Measurements from ENCODE around the gene TMEM127.
"Not testable (repeated sequence)": the region's sequence is repeated elsewhere in the genome, so short reads cannot be mapped to it uniquely, and the experiment has no call there.

Gene TMEM127

GRCh38 chr2:96240341-96241038 lies 25.3 kb downstream of the TMEM127 start:
- no peak for DNase-seq (ENCODE audit: low spot score)

DNA sequence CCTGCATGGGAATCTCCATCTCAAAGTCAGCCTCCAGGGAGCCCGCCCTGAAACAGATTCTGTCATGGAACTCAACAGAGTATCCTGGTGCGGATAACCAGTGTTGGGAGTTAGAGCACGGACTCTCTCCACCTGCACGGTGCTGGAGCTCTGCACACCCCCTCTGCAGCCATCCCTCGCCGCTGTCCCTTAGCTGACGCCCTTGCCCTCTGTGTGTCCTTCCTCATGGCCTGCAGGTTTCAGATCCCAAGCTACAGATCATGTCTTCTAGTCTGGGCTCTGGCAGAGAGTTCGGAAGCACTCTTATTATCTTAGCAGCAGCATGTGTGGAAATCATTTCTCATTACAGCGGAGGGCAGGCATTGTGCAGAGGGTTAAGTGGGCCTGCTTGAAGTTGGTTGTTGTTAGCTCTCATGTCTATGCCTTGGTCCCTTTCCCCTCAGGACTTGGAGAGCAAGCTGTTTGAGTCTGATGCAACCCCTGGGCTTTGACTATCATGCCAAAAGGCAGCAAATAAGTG lies 26.0 kb downstream of the TMEM127 start:
- DNase-seq (ENCODE audit: low spot score) = no peak

GRCh38 chr2:96239091-96239490 lies 26.7 kb downstream of the TMEM127 start:
- DNase-seq (ENCODE audit: low spot score) = no peak

- no peak for DNase-seq (ENCODE audit: low spot score)
Observed at GRCh38 chr2:96238266-96238665, 27.5 kb downstream of the TMEM127 start.

- DNase-seq (ENCODE audit: low spot score) = no peak
Observed at GRCh38 chr2:96236882-96237281, 28.9 kb downstream of the TMEM127 start.

GRCh38 chr2:96233880-96234316 lies 31.9 kb downstream of the TMEM127 start:
- no peak for DNase-seq (ENCODE audit: low spot score)

GRCh38 chr2:96233436-96233835 lies 32.4 kb downstream of the TMEM127 start:
- DNase-seq (ENCODE audit: low spot score) = no peak

DNA sequence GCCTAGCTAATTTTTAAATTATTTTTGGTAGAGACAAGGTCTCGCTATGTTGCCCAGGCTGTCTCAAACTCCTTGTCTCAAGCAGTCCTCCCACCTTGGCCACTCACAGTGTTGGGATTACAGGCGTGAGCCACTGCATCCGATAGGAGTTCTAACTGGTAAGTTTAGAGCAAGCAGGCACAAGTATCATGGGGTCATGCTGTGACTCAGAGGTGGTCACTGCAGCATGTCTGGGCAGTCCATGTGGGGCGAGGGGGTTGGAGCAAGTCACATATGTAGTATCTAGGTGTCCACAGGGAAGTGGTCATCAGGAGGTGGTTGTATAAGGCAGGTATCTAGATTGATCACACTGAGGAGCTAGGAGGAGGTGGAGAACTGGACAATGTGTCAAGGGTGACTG lies 34.5 kb downstream of the TMEM127 start:
- no peak for DNase-seq (ENCODE audit: low spot score)

- DNase-seq (ENCODE audit: low spot score) = peak; percentile 7
Observed at GRCh38 chr2:96225016-96225533, 40.7 kb downstream of the TMEM127 start.

- DNase-seq (ENCODE audit: low spot score) = not testable (repeated sequence)
Observed at GRCh38 chr2:96221106-96221505, 44.7 kb downstream of the TMEM127 start.

DNA sequence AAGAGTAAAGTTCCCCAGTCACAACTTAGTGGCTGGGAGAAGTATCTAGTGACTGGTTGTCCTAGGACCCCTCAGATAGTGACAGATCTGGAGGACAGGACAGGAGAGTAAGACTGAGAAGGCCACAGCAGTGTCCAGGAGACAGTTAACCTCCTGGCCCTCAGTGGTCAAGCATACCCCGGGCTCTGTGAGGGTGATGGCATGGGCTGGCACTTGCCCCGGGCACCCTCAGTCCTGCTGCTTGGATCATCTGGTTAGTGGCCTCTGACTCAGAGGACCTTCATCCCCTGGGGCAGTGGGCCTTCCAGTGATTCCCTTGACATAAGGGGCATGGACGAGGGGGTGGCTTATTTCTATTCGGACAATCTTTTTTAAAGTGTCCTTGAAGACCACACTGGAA lies 45.8 kb downstream of the TMEM127 start:
- DNase-seq (ENCODE audit: low spot score) = not testable (repeated sequence)

- DNase-seq (ENCODE audit: low spot score) = no peak
Observed at GRCh38 chr2:96218508-96219131, 47.2 kb downstream of the TMEM127 start.

DNA sequence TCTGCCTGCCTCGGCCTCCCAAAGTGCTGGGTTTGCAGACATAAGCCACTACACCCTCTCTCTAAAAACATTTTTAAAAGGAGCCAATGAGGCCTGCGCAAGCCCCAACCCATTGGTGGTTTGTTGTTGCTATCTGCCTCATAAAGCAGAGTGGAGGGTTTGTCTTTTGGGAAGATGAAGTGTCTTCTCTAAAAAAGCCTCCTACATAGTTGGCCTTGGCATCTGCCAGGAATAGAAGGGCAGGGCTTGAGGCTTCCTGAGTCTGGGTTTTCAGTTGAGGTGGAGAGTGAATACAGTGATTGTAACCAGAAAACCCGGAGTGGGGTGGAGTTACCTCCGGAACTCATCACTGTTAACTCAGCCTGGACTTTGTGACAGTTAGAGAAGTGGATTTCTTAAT lies 51.2 kb downstream of the TMEM127 start:
- DNase-seq (ENCODE audit: low spot score) = no peak

- no peak for DNase-seq (ENCODE audit: low spot score)
Observed at GRCh38 chr2:96213379-96213778, 52.4 kb downstream of the TMEM127 start.

DNA sequence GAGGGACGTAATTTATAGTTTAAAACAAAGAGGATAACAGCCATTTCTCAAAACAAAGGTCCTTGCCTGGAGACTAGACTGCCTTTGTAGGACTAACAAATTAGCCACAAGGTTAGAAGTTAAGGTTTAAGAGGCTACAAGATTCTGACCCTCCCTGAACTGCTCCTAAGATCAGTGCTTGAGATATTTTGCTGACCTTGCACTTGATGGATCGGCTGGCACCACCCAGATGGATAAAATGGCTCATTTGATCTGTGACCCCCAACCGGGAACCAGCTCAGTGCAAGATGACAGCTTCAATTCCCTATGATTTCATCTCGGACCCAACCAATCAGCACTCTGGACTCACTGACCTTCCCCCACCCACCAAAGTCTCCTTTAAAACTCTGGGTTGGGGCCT lies 53.5 kb downstream of the TMEM127 start:
- DNase-seq (ENCODE audit: low spot score) = no peak

GRCh38 chr2:96209729-96210085 lies 56.1 kb downstream of the TMEM127 start:
- DNase-seq (ENCODE audit: low spot score) = no peak

GRCh38 chr2:96209011-96209728 lies 56.6 kb downstream of the TMEM127 start:
- no peak for DNase-seq (ENCODE audit: low spot score)

DNA sequence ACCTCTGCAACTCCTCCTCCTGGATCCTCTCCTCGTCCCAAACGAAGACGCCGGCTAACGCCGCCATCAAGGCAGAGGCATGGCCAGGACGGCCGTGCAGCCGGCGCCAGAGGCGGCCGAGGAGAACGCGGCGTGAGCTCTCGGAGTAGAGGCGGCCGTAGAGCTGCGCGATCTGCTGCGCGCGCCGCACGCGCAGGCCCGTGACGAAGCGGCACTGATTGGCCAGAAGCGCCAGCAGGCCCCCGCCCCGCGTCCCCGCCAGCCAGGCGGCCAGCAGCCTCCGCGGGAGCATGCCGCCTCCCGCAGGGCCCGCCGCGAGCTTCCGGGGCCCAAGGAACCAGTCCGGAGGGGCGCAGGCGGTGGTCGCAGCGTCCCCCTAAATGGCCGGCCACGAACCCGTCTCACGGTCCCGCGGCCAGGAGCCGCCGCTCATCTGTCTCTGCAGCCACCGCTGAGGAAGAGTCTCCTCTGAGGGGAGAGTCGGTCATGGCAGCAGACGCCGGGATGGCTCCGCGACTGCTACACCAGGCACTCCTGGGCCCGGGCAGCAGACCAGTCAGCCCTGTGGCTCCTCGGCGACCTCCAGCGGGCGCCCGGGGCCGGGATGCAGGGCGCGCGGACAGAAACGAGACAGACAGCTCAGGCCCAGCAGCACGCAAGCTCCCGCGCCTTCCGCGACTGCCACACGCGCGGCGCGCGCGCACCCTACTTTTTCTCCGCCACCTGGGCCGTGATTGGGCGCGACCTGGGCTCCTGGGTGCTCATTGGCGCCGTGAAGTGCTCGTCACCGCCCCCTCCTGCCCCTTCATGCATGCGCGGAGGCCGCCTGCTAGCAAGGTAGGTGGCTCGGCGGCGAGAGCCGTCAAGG lies 57.4 kb downstream of the TMEM127 start, which contains the start of gene STARD7:
Gene STARD7, minus strand, starts transcription at position 685 of the 868 bp plus-strand sequence. Its CDS starts 393 bp downstream, at position 292.
- DNase-seq (ENCODE audit: low spot score) = peak; percentile 97

DNA sequence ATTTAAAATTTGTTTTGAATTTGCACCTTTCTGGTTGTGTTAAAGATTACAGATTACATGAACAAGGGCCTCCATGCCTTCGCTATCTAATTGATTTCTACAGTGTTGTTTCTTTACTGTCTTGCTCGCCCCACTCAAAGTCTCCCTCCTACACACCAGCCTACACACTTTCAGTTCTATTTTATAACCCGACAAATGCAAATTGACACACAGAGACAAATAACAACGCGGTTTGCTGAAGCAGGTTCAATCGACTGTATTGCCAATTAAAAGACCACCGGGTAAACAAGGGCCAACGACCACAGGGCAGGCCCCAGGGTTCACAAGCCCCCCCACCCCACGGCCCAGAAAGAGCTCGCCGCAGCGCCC lies 58.0 kb downstream of the TMEM127 start:
- no peak for DNase-seq (ENCODE audit: low spot score)

GRCh38 chr2:96207073-96207773 lies 58.6 kb downstream of the TMEM127 start:
- DNase-seq (ENCODE audit: low spot score) = peak; percentile 37

- no peak for DNase-seq (ENCODE audit: low spot score)
Observed at GRCh38 chr2:96205888-96206287, 59.9 kb downstream of the TMEM127 start.

Measured in CD4-positive, alpha-beta T cell treated with Interleukin-2 at 100 ng/mL for 4 hours (primary cell).